Mammary epithelial cell (primary cell): Measurements from ENCODE around the gene TOP3B.

Experiments used
- CTCF ChIP-seq, 2 donors: IDR thresholded peaks in 1 of 2; conservative IDR thresholded peaks in 1 of 2; 2 replicates each; pipeline ENCODE4 v1.5.1; 2011 to 2012; ENCODE audit warnings: inconsistent platforms in 2 of 2, low read length in 2 of 2, mild to moderate bottlenecking in 2 of 2, control low read depth in 1 of 2, low read depth in 1 of 2; ENCODE audit not compliant: insufficient read depth in 1 of 2; ENCODE audit errors: extremely low read depth in 1 of 2
- EZH2 ChIP-seq: IDR thresholded peaks from 2 replicates; pipeline ENCODE4 v1.6.1; 2012; ENCODE audit warnings: low read length, inconsistent platforms, borderline replicate concordance

DNA sequence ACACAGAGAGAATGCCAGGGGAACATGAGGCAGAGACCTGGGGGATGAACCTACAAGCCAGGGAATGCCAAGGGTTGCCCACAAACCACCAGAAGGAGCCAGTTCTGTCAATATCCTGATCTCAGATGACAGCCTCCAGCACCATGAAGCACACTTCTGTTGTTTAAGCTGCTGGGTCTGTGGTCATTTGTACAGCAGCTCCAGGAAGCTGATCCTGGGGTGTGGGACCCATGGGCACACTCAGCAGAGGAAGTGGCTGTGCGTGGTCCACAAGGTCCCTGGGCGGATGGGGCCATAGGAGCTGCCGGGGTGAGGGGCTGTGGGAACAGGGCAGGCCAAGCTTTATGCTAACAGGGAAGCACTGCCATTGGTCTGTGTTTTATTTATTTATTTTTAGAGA lies 42.1 kb downstream of the TOP3B start:
- no peak for TF ChIP-seq CTCF (conservative IDR thresholded peaks at IDR 0.05 in 1 of 2, IDR thresholded peaks at IDR 0.05 in 1 of 2; ENCODE audit: extremely low read depth in 1 of 2, insufficient read depth in 1 of 2, low read depth in 1 of 2, low read length in 2 of 2)
- TF ChIP-seq EZH2: no peak
